K562 (cell line): Measurements from ENCODE around the gene TBPL2. TPM values are rescaled to one million over a fixed set of nuclear protein-coding genes. Genes with fewer than 3 reads are reported as not detected.

Source experiments
- ATF1 ChIP-seq, 2 experiments: fragments of 450-650 bp in 1 of 2; IDR thresholded peaks; 2 replicates each; pipeline ENCODE4 v1.6.1; 2016; ENCODE audit warnings: missing compliant biosample characterization in 1 of 2, missing genetic modification characterization in 1 of 2
- FOXK2 ChIP-seq, 2 experiments: fragments of 450-650 bp; IDR thresholded peaks in 1 of 2; conservative IDR thresholded peaks in 1 of 2; 2 replicates each; pipeline ENCODE4 v1.6.1; 2016; ENCODE audit warnings: low read depth in 2 of 2, mild to moderate bottlenecking in 1 of 2
- HNRNPH1 ChIP-seq: fragments of 200-400 bp; formaldehyde crosslinking; optimal IDR thresholded peaks from 2 replicates; pipeline ENCODE3; 2017; ENCODE audit warnings: low read depth, mild to moderate bottlenecking, low read length, moderate library complexity
- MAZ ChIP-seq, 2 experiments: fragments of 450-650 bp in 1 of 2; sonication (generic) in 1 of 2; formaldehyde crosslinking; IDR thresholded peaks in 1 of 2; conservative IDR thresholded peaks in 1 of 2; 2 replicates each; pipeline versions ENCODE4 v1.4.0 to v1.5.0; 2020; ENCODE audit warnings: mild to moderate bottlenecking in 1 of 2, missing genetic modification reagents in 1 of 2
- NFE2 ChIP-seq: IDR thresholded peaks from 2 replicates; pipeline ENCODE4 v1.6.1; 2014; ENCODE audit warnings: antibody characterized with exemption, low read depth
- POLR2B ChIP-seq: fragments of 450-650 bp; IDR thresholded peaks from 2 replicates; pipeline ENCODE4 v1.6.1; 2018; ENCODE audit warnings: low read depth; ENCODE audit not compliant: partially characterized antibody
- PTBP1 ChIP-seq: fragments of 200-400 bp; formaldehyde crosslinking; IDR thresholded peaks from 2 replicates; pipeline ENCODE4 v1.6.1; 2017; ENCODE audit warnings: low read depth, low read length
- SAFB2 ChIP-seq: fragments of 200-400 bp; formaldehyde crosslinking; IDR thresholded peaks from 2 replicates; pipeline ENCODE4 v1.6.1; 2018; ENCODE audit warnings: borderline replicate concordance, low read length, low read depth, moderate library complexity; ENCODE audit not compliant: severe bottlenecking
- SUPT5H ChIP-seq: fragments of 450-650 bp; IDR thresholded peaks from 2 replicates; pipeline ENCODE4 v1.6.1; 2016
- TAF9B ChIP-seq: fragments of 450-650 bp; IDR thresholded peaks from 2 replicates; pipeline ENCODE4 v1.6.1; 2018; ENCODE audit warnings: mild to moderate bottlenecking; ENCODE audit not compliant: partially characterized antibody
- ZBTB26 ChIP-seq: fragments of 450-650 bp; formaldehyde crosslinking; IDR thresholded peaks from 2 replicates; pipeline ENCODE4 v1.4.0; 2022; ENCODE audit warnings: missing genetic modification characterization
- ZFP91 ChIP-seq: sonication (generic); formaldehyde crosslinking; IDR thresholded peaks from 2 replicates; pipeline ENCODE4 v1.8.0; 2022; ENCODE audit warnings: mild to moderate bottlenecking, missing genetic modification reagents
- ZNF133 ChIP-seq: fragments of 250-450 bp; sonication (Bioruptor Pico); IDR thresholded peaks from 2 replicates; pipeline ENCODE4 v1.4.0; 2020; ENCODE audit warnings: mild to moderate bottlenecking
- ZNF639 ChIP-seq, 2 experiments: fragments of 200-800 bp in 1 of 2; sonication (Bioruptor generic) in 1 of 2; sonication (generic) in 1 of 2; formaldehyde crosslinking in 1 of 2; IDR thresholded peaks in 1 of 2; conservative IDR thresholded peaks in 1 of 2; 2 replicates each; pipeline versions ENCODE4 v1.5.0 to v1.6.1; 2016 to 2020; ENCODE audit warnings: missing compliant biosample characterization in 1 of 2, missing genetic modification characterization in 1 of 2, missing genetic modification reagents in 1 of 2
- polyA plus RNA-seq, 8 experiments: library from polyadenylated mRNA; depleted of rRNA in 4 of 8; stranded (reverse) in 5 of 8; unstranded in 3 of 8; fragments of >200 nt; fragmentation: Nextera tagmentation in 2 of 8; fragmentation: Illumina TruSeq in 1 of 8; extraction: Ambion mirVana in 2 of 8; extraction: Trizol in 1 of 8; gene quantifications; 2 replicates each; pipeline versions ENCODE4 v1.2.1 to v1.2.3, GENCODE V29; 2011 to 2014; ENCODE audit warnings: inconsistent platforms in 1 of 8, missing spikeins in 1 of 8
- total RNA-seq, 7 experiments: library from RNA; depleted of rRNA in 6 of 7; stranded (reverse); fragments of >200 nt in 6 of 7; fragmentation: Illumina TruSeq in 2 of 7; extraction: Trizol in 2 of 7; gene quantifications; 2 replicates each; pipeline versions ENCODE4 v1.2.1 to v1.2.3, GENCODE V29; 2011 to 2021; ENCODE audit warnings: low replicate concordance in 1 of 7
- TF ChIP-seq, protein P1 (sequence below): fragments of 250-450 bp; sonication (Bioruptor Pico); IDR thresholded peaks from 2 replicates; pipeline ENCODE4 v1.5.0; 2021; ENCODE audit warnings: mild to moderate bottlenecking, moderate library complexity
- TF ChIP-seq, protein P2 (sequence below): fragments of 450-650 bp; IDR thresholded peaks from 2 replicates; pipeline ENCODE4 v1.6.1; 2017; ENCODE audit warnings: mild to moderate bottlenecking, moderate library complexity

The TBPL2 gene
- total and polyA plus RNA-seq, 9 of the 15 experiments (the other 6 are each of a cell fraction or from before 2014, with no cell fraction given) = not detected

GRCh38 chr14:55411426-55412389, 28.7 kb downstream of the TBPL2 start, which contains the start of gene ATG14 (continued):
- TF ChIP-seq, protein P1, sequence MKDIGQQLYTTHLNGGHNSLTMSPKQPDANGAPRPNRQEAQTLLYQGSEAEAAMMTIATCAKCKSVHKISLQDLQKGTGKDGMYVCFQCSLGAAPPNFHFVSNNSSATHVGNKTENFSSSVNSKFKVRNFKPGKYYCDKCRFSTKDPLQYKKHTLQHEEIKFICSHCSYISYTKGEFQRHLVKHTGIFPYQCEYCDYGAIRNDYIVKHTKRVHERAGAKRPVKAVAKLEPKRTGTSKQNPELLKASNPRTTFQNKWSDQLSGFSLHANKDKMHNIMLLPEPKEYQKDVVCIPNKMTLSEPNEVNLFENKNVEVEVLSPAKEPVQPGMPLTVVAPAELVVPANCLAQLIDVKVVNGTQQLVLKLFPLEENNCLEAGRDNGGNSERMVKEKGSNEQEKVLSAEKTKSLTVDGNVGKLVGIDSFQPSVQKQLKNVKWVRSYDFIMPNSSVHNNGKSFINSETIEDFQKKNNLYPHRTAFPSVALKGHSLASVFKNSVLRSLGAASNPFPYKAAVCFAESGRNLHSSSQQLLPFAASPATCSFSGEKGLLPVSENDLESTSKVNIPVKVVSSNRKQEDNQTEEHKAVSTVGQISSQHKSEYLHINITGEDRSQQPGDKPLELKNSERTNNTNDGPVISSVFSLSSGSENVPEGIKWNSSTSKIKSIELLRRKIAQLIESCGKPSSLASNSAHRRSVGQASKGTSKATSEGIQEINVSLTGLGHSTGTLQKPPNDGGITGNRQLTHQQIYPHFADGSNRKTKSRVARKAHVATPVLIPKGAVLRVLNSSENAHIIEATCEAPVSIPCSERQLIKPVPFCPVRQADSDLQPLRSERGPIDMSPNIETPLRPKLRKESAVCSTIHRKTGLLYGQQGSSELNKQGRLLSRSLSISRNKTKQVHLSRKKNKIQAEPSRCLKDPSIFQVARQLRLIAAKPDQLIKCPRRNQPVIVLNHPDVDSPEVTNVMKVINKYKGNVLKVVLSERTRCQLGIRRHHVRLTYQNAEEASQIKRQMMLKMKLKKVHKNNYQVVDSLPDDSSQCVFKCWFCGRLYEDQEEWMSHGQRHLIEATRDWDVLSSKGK (CRISPR knock-in tag) = no peak
- TF ChIP-seq ZNF133 (no peak), POLR2B (peak; percentile 52), ZNF639 (CRISPR knock-in tag; conservative IDR thresholded peaks at IDR 0.05 in 1 of 2, IDR thresholded peaks at IDR 0.05 in 1 of 2) (peak in 1 of 2 experiments; percentile 56; a peak in 1 of 4 replicates), PTBP1 (no peak), FOXK2 (conservative IDR thresholded peaks at IDR 0.05 in 1 of 2, IDR thresholded peaks at IDR 0.05 in 1 of 2; ENCODE audit: low read depth in 2 of 2) (peak; percentile 82 to 88), SUPT5H (0 out of 2 replicates have a peak, but pooled peaks have one; percentile 65), MAZ (CRISPR knock-in tag; conservative IDR thresholded peaks at IDR 0.05 in 1 of 2, IDR thresholded peaks at IDR 0.05 in 1 of 2) (peak; percentile 49 to 85; a peak in 3 of 4 replicates), TAF9B (peak; percentile 20), ZFP91 (no peak), HNRNPH1 (no peak), ATF1 (CRISPR knock-in tag; IDR thresholded peaks at IDR 0.05) (no peak), ATF1 (tag; IDR thresholded peaks at IDR 0.05) (0 out of 2 replicates have a peak, but pooled peaks have one; percentile 38), SAFB2 (no peak), NFE2 (no peak), ZBTB26 (CRISPR knock-in tag) (no peak)
- TF ChIP-seq, protein P2, sequence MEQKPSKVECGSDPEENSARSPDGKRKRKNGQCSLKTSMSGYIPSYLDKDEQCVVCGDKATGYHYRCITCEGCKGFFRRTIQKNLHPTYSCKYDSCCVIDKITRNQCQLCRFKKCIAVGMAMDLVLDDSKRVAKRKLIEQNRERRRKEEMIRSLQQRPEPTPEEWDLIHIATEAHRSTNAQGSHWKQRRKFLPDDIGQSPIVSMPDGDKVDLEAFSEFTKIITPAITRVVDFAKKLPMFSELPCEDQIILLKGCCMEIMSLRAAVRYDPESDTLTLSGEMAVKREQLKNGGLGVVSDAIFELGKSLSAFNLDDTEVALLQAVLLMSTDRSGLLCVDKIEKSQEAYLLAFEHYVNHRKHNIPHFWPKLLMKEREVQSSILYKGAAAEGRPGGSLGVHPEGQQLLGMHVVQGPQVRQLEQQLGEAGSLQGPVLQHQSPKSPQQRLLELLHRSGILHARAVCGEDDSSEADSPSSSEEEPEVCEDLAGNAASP = no peak
